Measurements from ENCODE around the gene LEMD1. TPM values are rescaled to one million over a fixed set of nuclear protein-coding genes. Genes with fewer than 3 reads are reported as not detected.
A peak's percentile ranks its signal among the peaks of the same experiment; 100 is the strongest.
"Not testable (repeated sequence)": the region's sequence is repeated elsewhere in the genome, so short reads cannot be mapped to it uniquely, and the experiment has no call there.

The LEMD1 gene
- total and polyA plus RNA-seq, 4 donors, result 0.72 to 1.5 (median 1.1) TPM

DNA sequence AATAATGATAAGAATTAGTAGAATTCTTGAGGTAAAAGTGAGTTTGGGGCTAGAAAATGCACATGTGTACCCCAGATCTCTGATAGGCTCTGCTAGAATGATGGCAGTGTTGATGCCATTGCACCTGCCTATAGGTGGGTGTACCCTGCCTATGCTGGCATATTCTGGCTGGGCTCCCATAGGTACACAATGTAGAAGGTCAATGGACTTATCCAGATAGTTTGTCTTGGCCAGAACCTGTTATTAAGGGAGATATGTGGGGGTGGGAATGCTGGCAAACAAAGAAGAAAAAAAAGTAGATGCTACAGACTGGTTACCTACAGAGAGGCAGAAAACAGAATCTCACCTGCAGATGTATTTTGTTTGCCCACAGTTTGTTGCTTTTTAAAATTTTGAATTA is 51.1 kb downstream of the LEMD1 start:
- Histone ChIP-seq H3K27me3 (ENCODE audit: control insufficient read depth in 3 of 3, insufficient read depth in 3 of 3, low read length in 2 of 3) (no peaks in the 10 kb centered on the region), H3K27ac (ENCODE audit: low read depth in 1 of 2, low read length in 1 of 2) (no peak overlapping the region), H3K9ac (ENCODE audit: insufficient read depth in 1 of 2, low read length in 2 of 2) (no peak overlapping the region), H3K4me3 (no peak overlapping the region), H3K9me3 (ENCODE audit: control insufficient read depth in 4 of 4, insufficient read depth in 3 of 4, low read length in 3 of 4) (no peaks in the 10 kb centered on the region), H3K4me1 (ENCODE audit: control insufficient read depth in 5 of 5, insufficient read depth in 5 of 5, low read length in 5 of 5) (peaks cover 0 to 51% (median 20%) of the 10 kb centered on the region in 5 donors), H3K36me3 (ENCODE audit: control insufficient read depth in 4 of 4, insufficient read depth in 4 of 4, low read length in 4 of 4) (no peaks in the 10 kb centered on the region)
- TF ChIP-seq, protein P1, sequence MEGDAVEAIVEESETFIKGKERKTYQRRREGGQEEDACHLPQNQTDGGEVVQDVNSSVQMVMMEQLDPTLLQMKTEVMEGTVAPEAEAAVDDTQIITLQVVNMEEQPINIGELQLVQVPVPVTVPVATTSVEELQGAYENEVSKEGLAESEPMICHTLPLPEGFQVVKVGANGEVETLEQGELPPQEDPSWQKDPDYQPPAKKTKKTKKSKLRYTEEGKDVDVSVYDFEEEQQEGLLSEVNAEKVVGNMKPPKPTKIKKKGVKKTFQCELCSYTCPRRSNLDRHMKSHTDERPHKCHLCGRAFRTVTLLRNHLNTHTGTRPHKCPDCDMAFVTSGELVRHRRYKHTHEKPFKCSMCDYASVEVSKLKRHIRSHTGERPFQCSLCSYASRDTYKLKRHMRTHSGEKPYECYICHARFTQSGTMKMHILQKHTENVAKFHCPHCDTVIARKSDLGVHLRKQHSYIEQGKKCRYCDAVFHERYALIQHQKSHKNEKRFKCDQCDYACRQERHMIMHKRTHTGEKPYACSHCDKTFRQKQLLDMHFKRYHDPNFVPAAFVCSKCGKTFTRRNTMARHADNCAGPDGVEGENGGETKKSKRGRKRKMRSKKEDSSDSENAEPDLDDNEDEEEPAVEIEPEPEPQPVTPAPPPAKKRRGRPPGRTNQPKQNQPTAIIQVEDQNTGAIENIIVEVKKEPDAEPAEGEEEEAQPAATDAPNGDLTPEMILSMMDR (IDR thresholded peaks at IDR 0.05; ENCODE audit: control extremely low read depth, extremely low read depth), result no peak
- ATAC-seq (ENCODE audit: insufficient read depth, low FRiP score), result no peak
- DNase-seq, result no peak

DNA sequence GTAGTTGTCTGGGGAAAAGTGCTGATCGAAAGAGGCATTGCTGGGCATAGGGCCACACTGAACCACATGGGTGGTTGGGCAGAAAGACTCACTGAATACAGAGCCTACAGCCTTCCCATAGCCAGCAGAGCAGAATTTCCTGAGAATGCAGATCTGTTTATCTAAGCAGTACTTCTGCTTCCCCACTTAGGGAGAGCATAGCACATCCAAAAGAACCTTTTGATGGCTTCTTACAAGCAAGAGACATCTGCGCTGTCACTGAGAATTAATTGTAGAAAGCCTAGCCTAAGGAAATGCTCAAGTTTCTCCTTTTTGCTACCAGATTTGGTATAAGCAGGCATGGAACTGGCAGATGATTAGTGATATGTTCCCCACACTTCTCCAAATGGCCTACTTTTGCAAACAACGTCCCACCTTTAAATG is 52.1 kb downstream of the LEMD1 start:
- Histone ChIP-seq H3K27ac (ENCODE audit: low read depth in 1 of 2, low read length in 1 of 2) (no peak overlapping the region), H3K4me1 (ENCODE audit: control insufficient read depth in 5 of 5, insufficient read depth in 5 of 5, low read length in 5 of 5) (peaks cover 0 to 43% (median 20%) of the 10 kb centered on the region in 5 donors), H3K9me3 (ENCODE audit: control insufficient read depth in 4 of 4, insufficient read depth in 3 of 4, low read length in 3 of 4) (no peaks in the 10 kb centered on the region), H3K36me3 (ENCODE audit: control insufficient read depth in 4 of 4, insufficient read depth in 4 of 4, low read length in 4 of 4) (no peaks in the 10 kb centered on the region), H3K4me3 (no peak overlapping the region), H3K27me3 (ENCODE audit: control insufficient read depth in 3 of 3, insufficient read depth in 3 of 3, low read length in 2 of 3) (no peaks in the 10 kb centered on the region), H3K9ac (ENCODE audit: insufficient read depth in 1 of 2, low read length in 2 of 2) (no peak overlapping the region)
- DNase-seq (peak in 2 of 3 donors; percentile 27 to 52), ATAC-seq (ENCODE audit: insufficient read depth, low FRiP score) (no peak)
- TF ChIP-seq, protein P1 (IDR thresholded peaks at IDR 0.05; ENCODE audit: control extremely low read depth, extremely low read depth), result no peak
- WGBS, 2 donors, result 30 to 40% methylated on average over 3 of the region's 3 CpGs

DNA sequence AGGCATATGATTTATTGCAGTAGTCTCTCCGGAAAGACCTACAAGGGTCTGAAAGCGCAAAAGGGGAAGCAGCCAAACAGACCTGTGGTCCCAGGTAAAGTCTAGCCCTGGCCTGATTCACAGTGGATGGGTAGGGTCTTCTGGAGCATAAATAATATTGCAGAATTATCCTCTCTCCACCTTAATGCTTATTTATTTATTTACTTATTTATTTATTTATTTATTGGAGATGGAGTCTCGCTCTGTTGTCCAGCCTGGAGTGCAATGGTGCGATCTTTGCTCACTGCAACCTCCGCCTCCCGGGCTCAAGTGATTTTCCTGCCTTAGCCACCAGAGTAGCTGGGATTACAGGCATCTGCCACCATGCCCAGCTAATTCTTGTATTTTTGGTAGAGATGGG is 53.4 kb downstream of the LEMD1 start:
- no peaks in the 10 kb centered on the region for H3K36me3 ChIP-seq (ENCODE audit: control insufficient read depth in 4 of 4, insufficient read depth in 4 of 4, low read length in 4 of 4)
- no peak overlapping the region for H3K9ac ChIP-seq (ENCODE audit: insufficient read depth in 1 of 2, low read length in 2 of 2)
- no peaks in the 10 kb centered on the region for H3K27me3 ChIP-seq (ENCODE audit: control insufficient read depth in 3 of 3, insufficient read depth in 3 of 3, low read length in 2 of 3)
- no peak overlapping the region for H3K4me3 ChIP-seq
- H3K4me1 ChIP-seq (ENCODE audit: control insufficient read depth in 5 of 5, insufficient read depth in 5 of 5, low read length in 5 of 5), result peaks cover 0 to 31% (median 13%) of the 10 kb centered on the region in 5 donors
- WGBS, 2 donors, result 93 to 95% methylated on average over 6 of the region's 6 CpGs
- H3K9me3 ChIP-seq (ENCODE audit: control insufficient read depth in 4 of 4, insufficient read depth in 3 of 4, low read length in 3 of 4), result no peaks in the 10 kb centered on the region
- DNase-seq (no peak), ATAC-seq (ENCODE audit: insufficient read depth, low FRiP score) (no peak)
- TF ChIP-seq, protein P1 (IDR thresholded peaks at IDR 0.05; ENCODE audit: control extremely low read depth, extremely low read depth), result no peak
- no peak overlapping the region for H3K27ac ChIP-seq (ENCODE audit: low read depth in 1 of 2, low read length in 1 of 2)

DNA sequence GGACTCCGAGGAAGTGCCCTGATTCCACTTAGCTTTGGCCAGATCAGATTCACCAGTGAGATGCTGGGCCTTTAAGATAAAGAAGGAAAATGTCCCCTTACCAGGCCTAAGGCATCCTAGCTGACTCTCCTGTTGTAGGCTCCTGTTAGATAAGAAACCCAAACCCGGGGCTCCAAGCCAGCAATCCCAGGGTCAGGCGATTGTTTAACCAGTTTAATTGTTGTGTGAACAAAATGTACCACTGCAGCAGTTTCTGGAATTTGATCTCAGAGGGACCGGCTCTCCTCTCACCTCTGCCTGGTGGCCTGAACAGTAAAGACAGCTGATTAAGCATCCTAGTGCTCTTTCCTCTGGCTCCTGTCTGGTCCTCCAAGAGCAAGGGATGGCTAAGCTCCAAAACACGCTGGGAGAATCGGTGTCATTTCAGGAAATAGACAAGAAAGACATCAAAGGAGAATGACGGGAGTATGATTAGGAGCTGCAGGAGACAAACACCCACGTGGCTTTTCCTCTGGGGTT is 55.9 kb downstream of the LEMD1 start:
- 41 to 52% methylated on average over 8 of the region's 8 CpGs for WGBS, 2 donors
- Histone ChIP-seq H3K27ac (ENCODE audit: low read depth in 1 of 2, low read length in 1 of 2) (no peak overlapping the region), H3K27me3 (ENCODE audit: control insufficient read depth in 3 of 3, insufficient read depth in 3 of 3, low read length in 2 of 3) (no peaks in the 10 kb centered on the region), H3K4me1 (ENCODE audit: control insufficient read depth in 5 of 5, insufficient read depth in 5 of 5, low read length in 5 of 5) (peaks cover 0 to 17% (median 6%) of the 10 kb centered on the region in 5 donors), H3K9me3 (ENCODE audit: control insufficient read depth in 4 of 4, insufficient read depth in 3 of 4, low read length in 3 of 4) (no peaks in the 10 kb centered on the region), H3K9ac (ENCODE audit: insufficient read depth in 1 of 2, low read length in 2 of 2) (no peak overlapping the region), H3K4me3 (no peak overlapping the region), H3K36me3 (ENCODE audit: control insufficient read depth in 4 of 4, insufficient read depth in 4 of 4, low read length in 4 of 4) (no peaks in the 10 kb centered on the region)
- TF ChIP-seq, protein P1 (IDR thresholded peaks at IDR 0.05; ENCODE audit: control extremely low read depth, extremely low read depth), result no peak
- ATAC-seq (ENCODE audit: insufficient read depth, low FRiP score), result no peak
- DNase-seq, result no peak

DNA sequence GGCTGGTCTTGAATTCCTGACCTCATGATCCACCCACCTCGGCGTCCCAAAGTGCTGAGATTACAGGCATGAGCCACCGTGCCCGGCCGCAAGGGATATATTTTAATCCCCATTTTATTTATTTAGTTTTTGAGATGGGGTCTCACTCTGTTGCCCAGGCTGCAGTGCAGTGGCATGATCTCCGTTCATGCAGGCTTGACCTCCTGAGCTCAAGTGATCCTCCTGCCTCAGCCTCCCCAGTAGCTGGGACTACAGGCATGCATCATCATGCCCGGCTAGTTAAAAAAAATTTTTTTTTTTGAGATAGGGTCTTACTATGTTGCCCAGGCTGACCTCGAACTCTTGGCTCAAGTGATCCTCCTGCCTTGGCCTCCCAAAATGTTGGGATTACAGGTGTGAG is 56.8 kb downstream of the LEMD1 start:
- peaks cover 0 to 17% (median 6%) of the 10 kb centered on the region in 5 donors for H3K4me1 ChIP-seq (ENCODE audit: control insufficient read depth in 5 of 5, insufficient read depth in 5 of 5, low read length in 5 of 5)
- H3K27ac ChIP-seq (ENCODE audit: low read depth in 1 of 2, low read length in 1 of 2); H3K36me3 ChIP-seq (ENCODE audit: control insufficient read depth in 4 of 4, insufficient read depth in 4 of 4, low read length in 4 of 4); H3K27me3 ChIP-seq (ENCODE audit: control insufficient read depth in 3 of 3, insufficient read depth in 3 of 3, low read length in 2 of 3); H3K4me3 ChIP-seq; ATAC-seq (ENCODE audit: insufficient read depth, low FRiP score); H3K9ac ChIP-seq (ENCODE audit: insufficient read depth in 1 of 2, low read length in 2 of 2); H3K9me3 ChIP-seq (ENCODE audit: control insufficient read depth in 4 of 4, insufficient read depth in 3 of 4, low read length in 3 of 4); DNase-seq: not testable (repeated sequence)
- 84 to 90% methylated on average over 8 of the region's 8 CpGs for WGBS, 2 donors
